ENCODE data around the gene CCKAR.

DNA sequence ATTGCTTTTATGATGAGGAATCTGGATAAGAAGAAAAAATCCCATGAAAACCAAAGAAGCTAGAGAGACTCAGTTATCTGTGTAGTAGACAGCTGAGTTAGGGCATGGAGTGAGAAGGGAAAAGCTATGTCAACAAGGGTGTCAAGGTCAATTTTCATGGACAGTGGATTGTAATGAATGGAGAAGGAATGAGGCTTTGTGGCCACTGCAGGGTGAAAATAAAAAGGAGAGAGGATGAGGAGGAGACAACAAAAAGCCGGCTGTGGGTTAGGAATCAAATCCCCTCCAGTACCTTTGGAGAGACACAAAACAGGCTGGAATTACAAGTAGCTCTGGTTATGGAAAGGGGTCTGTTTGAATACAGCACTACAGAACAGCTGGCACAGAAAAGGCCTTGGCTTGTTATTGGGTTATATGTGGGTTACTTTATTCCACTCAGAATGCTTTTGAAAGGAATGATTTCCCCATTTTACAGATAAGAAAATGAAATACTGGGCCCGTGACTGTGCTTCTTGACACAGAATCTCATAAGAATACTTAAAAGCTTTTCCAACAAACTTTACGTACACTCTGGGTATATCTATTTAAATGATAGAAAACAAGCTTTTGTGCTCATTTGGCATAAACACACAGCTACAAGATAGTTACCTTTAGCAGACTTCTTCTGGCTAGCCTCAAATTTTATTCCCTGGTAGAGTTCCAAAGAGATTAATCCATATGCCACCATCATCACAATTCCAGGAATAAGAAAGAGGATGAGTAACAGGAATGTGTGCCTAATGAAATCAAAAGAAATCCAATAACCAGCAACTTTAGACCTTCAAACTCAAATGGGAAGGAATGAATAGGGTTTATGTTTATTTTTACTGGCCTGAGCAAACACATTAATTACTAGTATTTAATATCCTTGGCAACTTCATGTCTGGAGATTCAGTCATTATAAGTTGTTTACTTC lies 7.5 kb downstream of the CCKAR start:
- TF ChIP-seq, protein P1, sequence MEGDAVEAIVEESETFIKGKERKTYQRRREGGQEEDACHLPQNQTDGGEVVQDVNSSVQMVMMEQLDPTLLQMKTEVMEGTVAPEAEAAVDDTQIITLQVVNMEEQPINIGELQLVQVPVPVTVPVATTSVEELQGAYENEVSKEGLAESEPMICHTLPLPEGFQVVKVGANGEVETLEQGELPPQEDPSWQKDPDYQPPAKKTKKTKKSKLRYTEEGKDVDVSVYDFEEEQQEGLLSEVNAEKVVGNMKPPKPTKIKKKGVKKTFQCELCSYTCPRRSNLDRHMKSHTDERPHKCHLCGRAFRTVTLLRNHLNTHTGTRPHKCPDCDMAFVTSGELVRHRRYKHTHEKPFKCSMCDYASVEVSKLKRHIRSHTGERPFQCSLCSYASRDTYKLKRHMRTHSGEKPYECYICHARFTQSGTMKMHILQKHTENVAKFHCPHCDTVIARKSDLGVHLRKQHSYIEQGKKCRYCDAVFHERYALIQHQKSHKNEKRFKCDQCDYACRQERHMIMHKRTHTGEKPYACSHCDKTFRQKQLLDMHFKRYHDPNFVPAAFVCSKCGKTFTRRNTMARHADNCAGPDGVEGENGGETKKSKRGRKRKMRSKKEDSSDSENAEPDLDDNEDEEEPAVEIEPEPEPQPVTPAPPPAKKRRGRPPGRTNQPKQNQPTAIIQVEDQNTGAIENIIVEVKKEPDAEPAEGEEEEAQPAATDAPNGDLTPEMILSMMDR (IDR thresholded peaks at IDR 0.05), result no peak
- TF ChIP-seq ZNF416 (CRISPR knock-in tag; IDR thresholded peaks at IDR 0.05) (no peak), KAT7 (CRISPR knock-in tag; IDR thresholded peaks at IDR 0.05; ENCODE audit: borderline replicate concordance) (no peak), SP1 (CRISPR knock-in tag; conservative IDR thresholded peaks at IDR 0.05) (no peak), ZNF263 (CRISPR knock-in tag; IDR thresholded peaks at IDR 0.05; ENCODE audit: low read depth) (no peak), ESRRA (CRISPR knock-in tag; IDR thresholded peaks at IDR 0.05; ENCODE audit: borderline replicate concordance) (no peak)
- TF ChIP-seq, protein P2, sequence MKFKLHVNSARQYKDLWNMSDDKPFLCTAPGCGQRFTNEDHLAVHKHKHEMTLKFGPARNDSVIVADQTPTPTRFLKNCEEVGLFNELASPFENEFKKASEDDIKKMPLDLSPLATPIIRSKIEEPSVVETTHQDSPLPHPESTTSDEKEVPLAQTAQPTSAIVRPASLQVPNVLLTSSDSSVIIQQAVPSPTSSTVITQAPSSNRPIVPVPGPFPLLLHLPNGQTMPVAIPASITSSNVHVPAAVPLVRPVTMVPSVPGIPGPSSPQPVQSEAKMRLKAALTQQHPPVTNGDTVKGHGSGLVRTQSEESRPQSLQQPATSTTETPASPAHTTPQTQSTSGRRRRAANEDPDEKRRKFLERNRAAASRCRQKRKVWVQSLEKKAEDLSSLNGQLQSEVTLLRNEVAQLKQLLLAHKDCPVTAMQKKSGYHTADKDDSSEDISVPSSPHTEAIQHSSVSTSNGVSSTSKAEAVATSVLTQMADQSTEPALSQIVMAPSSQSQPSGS (CRISPR knock-in tag; IDR thresholded peaks at IDR 0.05; ENCODE audit: borderline replicate concordance, low read depth), result no peak
- TF ChIP-seq, protein P3, sequence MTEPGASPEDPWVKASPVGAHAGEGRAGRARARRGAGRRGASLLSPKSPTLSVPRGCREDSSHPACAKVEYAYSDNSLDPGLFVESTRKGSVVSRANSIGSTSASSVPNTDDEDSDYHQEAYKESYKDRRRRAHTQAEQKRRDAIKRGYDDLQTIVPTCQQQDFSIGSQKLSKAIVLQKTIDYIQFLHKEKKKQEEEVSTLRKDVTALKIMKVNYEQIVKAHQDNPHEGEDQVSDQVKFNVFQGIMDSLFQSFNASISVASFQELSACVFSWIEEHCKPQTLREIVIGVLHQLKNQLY (CRISPR knock-in tag; IDR thresholded peaks at IDR 0.05), result no peak
- TF ChIP-seq, protein P4, sequence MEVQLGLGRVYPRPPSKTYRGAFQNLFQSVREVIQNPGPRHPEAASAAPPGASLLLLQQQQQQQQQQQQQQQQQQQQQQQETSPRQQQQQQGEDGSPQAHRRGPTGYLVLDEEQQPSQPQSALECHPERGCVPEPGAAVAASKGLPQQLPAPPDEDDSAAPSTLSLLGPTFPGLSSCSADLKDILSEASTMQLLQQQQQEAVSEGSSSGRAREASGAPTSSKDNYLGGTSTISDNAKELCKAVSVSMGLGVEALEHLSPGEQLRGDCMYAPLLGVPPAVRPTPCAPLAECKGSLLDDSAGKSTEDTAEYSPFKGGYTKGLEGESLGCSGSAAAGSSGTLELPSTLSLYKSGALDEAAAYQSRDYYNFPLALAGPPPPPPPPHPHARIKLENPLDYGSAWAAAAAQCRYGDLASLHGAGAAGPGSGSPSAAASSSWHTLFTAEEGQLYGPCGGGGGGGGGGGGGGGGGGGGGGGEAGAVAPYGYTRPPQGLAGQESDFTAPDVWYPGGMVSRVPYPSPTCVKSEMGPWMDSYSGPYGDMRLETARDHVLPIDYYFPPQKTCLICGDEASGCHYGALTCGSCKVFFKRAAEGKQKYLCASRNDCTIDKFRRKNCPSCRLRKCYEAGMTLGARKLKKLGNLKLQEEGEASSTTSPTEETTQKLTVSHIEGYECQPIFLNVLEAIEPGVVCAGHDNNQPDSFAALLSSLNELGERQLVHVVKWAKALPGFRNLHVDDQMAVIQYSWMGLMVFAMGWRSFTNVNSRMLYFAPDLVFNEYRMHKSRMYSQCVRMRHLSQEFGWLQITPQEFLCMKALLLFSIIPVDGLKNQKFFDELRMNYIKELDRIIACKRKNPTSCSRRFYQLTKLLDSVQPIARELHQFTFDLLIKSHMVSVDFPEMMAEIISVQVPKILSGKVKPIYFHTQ (CRISPR knock-in tag; IDR thresholded peaks at IDR 0.05), result no peak
- TF ChIP-seq, protein P5, sequence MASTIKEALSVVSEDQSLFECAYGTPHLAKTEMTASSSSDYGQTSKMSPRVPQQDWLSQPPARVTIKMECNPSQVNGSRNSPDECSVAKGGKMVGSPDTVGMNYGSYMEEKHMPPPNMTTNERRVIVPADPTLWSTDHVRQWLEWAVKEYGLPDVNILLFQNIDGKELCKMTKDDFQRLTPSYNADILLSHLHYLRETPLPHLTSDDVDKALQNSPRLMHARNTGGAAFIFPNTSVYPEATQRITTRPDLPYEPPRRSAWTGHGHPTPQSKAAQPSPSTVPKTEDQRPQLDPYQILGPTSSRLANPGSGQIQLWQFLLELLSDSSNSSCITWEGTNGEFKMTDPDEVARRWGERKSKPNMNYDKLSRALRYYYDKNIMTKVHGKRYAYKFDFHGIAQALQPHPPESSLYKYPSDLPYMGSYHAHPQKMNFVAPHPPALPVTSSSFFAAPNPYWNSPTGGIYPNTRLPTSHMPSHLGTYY (CRISPR knock-in tag; IDR thresholded peaks at IDR 0.05), result no peak
